GM18502 (cell line): ENCODE measurements around the gene OR1I1.
"Not testable (repeated sequence)": the region's sequence is repeated elsewhere in the genome, so short reads cannot be mapped to it uniquely, and the experiment has no call there.

ENCODE experiments used
- ATAC-seq: cut with Tn5 transposase; IDR thresholded peaks from one replicate; pipeline ENCODE4 v1.9.1; 2021; ENCODE audit warnings: mild to moderate bottlenecking; ENCODE audit not compliant: unreplicated experiment, poor library complexity

The OR1I1 gene

GRCh38 chr19:15096223-15096622, 14.2 kb downstream of the OR1I1 start:
- no peak for ATAC-seq

DNA sequence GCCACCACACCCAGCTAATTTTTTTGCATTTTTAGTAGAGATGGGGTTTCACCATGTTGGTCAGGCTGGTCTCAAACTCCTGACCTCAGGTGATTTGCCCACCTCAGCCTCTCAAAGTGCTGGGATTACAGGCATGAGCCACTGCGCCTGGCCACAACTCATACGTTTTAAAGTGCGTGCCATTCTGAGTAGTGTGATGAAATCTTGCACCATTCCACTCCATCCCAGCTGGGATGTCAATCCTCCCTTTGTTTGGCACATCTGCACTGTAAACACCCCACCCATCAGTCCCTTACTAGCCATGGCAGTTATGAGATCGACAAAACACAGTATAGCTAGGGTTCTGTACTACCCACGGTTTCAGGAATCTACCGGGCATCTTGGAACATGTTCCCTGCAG, 16.0 kb downstream of the OR1I1 start:
- not testable (repeated sequence) for ATAC-seq

DNA sequence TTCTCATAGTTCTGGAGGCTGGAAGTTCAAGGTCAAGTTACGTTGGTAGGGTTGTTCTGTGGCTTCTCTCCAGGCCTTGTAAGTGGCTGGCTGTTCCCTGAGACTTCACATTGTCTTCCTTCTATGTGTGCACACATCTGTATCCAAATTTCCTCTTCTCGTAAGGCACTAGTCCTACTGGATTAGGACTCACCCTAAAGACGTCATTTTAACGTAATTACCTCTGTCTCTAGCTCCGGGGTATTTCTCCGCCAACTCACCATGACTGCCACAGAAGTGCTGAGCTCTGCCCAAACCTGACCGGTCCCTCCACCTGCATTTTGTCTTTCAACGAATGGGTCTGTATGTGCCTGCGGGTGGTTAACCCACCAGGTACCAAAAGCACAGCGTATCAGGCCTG, 16.4 kb downstream of the OR1I1 start:
- no peak for ATAC-seq

DNA sequence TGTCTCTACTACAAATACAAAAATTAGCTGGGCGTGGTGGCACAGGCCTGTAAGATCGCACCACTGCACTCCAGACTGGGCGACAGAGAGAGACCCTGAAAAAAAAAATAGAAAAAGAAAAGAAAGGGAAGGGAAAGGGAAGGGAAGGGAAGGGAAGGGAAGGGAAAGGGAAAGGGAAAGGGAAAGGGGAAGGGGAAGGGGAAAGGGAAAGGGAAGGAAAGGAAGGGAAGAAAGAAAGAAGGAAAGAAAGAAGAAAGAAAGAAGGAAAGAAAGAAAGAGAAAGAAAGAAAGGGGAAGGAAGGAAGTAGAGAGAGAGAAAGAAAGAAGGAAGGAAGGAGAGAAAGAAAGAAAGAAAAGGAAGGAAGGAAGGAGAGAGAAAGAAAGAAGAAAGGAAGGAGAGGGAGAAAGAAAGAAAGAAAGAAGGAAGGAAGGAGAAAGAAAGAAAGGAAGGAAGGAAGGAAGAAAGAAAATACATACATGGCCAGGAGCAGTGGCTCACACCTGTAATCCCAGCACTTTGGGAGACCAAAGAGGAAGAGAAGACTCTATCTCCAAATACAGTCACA, 17.1 kb downstream of the OR1I1 start:
- ATAC-seq, result no peak

DNA sequence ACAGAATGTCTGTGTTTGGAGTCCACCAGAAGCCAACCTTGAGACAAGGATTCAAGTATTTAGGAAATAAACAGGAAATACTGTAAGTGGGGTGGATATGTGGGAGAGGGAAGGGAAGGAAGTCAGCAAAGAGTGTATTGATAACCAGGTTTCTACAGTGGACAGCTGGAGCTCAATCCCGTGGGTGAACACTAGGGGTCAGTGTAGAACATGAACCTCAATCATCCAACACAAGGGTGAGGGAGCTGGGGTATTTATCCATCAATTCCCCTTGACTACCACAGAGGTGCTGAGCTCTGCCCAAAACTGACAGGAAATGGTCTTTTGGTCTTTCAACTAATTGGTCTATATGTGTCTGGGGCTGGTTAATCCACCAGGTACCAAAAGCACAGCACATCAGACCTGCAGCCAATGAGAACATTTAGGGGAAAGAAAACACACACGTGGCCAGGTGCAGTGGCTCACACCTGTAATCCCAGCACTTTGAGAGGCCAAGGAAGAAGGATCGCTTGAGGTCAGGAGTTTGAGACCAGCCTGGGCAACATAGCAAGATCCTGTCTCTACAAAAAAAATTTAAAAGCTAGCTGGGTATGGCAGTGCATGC, 19.6 kb downstream of the OR1I1 start:
- no peak for ATAC-seq

GRCh38 chr19:15104003-15104402, 22.0 kb downstream of the OR1I1 start:
- ATAC-seq, result no peak

GRCh38 chr19:15104411-15104810, 22.4 kb downstream of the OR1I1 start:
- no peak for ATAC-seq

GRCh38 chr19:15105044-15105443, 23.0 kb downstream of the OR1I1 start:
- no peak for ATAC-seq

DNA sequence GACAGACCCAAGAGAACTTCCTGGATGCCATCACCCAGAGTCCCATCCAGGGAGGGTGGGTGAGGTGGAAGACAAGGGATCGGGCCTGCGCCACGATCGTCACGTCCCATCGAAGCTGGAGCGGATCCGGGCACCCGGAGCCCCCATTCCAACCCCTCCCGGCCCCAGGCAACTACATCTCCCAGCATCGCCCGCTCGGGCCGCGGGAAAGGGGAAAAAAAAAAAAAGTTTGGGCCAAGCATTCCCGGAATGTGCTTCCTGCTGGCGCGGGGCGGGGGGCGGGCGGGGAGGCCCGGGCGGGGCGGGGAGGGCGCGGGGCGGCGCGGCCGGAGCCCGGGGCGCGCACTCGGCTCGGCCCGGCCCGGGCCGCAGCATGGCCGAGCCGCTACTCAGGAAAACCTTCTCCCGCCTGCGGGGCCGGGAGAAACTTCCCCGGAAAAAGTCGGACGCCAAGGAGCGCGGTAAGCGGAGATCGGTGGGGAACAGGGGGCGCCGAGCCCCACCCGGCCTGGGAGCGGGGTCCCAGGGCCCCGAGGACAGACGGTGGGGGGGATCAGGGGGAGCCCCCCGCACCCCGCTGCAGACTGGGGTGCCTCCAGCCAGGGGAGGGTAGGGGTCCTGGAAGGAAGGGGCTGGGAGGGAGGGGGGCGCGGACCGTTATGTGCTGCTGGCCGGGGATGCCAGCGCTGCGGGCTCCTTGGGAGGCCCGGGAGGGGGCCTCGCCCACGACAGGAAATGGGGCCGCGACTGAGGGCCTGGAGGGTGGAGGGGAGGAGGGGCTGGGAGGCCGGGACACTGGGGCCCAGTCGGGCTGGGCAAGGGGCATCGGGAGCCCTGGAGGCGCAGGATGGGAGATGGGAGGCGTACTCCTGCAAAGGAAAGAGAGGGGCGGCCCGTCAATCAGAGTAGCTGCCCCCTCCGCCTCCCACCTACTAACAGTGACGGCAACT, 25.3 kb downstream of the OR1I1 start, which contains the start of gene SYDE1:
SYDE1 (plus strand) TSS at position 341 of the 950 bp plus-strand sequence; CDS start at position 374, 33 bp downstream.
- ATAC-seq, result no peak

- ATAC-seq, result no peak
These were observed 26.3 kb downstream of the OR1I1 start for GRCh38 chr19:15108145-15108844.

DNA sequence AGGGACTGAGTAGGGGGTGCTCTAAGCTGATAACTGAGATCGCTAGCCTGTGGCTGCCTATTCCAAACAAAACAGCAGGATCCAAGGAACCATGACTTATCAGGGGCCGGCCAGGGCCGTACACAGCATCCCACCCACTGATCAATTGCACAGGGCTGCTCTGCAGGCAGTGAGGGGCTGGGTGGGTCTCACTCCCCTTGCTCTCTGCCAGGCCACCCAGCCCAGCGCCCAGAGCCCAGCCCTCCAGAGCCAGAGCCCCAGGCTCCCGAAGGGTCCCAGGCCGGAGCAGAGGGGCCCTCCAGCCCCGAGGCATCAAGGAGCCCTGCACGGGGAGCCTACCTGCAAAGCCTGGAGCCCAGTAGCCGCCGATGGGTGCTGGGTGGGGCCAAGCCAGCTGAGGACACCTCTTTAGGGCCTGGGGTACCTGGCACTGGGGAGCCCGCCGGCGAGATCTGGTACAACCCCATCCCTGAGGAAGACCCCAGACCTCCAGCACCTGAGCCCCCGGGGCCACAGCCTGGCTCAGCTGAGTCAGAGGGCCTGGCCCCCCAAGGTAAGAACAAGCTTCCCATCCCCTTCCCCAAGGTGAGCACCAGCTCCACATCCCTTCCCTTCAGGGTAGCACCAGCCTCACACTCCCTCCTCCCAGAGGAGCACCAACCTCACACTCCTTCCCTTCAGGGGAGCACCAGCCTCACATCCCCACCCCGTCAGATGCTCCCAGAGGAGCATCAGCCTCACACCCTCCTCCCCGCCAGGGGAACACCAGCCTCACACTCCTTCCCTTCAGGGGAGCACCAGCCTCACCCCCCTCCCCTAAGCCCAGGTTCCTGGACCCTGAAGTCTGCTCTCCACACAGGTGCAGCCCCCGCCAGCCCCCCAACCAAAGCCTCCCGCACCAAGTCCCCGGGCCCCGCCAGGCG, 27.1 kb downstream of the OR1I1 start:
- no peak for ATAC-seq

DNA sequence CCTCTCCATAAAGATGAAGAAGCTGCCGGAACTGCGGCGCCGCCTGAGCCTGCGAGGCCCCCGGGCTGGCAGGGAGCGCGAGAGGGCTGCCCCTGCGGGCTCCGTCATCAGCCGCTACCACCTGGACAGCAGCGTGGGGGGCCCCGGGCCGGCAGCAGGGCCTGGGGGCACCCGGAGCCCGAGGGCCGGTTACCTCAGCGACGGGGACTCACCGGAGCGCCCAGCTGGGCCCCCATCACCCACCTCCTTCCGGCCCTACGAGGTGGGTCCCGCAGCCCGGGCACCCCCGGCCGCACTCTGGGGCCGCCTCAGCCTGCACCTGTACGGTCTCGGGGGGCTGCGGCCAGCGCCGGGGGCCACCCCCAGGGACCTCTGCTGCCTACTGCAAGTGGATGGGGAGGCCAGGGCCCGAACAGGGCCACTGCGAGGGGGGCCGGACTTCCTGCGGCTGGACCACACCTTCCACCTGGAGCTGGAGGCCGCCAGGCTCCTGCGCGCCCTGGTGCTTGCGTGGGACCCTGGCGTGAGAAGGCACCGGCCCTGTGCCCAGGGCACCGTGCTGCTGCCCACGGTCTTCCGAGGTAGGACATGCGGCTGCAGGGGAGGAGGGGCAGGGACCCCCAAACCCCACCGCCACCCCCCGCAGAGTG, 27.9 kb downstream of the OR1I1 start:
- ATAC-seq, result no peak

GRCh38 chr19:15110418-15110815, 28.4 kb downstream of the OR1I1 start:
- ATAC-seq, result no peak

DNA sequence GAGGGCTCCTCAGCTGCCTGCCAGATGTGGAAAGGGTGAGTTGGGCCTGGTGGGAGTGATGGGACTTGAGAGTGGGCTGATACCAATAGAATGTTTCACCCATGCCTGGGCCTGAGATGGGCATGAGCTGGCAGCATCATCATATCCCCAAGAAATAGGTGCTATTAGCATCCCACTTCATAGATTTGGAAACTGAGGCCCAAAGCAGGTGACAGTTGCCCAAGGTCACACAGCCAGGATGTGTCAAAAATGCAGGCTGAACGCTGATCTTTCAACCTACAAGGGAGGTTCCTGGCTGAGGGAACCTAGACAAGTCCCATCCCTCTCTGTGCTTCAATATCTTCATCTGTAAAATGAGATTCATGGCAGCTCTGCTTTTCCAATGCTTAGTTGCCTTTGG, 29.7 kb downstream of the OR1I1 start:
- no peak for ATAC-seq

- ATAC-seq, result no peak
These were observed 30.4 kb downstream of the OR1I1 start for GRCh38 chr19:15112385-15112784.

DNA sequence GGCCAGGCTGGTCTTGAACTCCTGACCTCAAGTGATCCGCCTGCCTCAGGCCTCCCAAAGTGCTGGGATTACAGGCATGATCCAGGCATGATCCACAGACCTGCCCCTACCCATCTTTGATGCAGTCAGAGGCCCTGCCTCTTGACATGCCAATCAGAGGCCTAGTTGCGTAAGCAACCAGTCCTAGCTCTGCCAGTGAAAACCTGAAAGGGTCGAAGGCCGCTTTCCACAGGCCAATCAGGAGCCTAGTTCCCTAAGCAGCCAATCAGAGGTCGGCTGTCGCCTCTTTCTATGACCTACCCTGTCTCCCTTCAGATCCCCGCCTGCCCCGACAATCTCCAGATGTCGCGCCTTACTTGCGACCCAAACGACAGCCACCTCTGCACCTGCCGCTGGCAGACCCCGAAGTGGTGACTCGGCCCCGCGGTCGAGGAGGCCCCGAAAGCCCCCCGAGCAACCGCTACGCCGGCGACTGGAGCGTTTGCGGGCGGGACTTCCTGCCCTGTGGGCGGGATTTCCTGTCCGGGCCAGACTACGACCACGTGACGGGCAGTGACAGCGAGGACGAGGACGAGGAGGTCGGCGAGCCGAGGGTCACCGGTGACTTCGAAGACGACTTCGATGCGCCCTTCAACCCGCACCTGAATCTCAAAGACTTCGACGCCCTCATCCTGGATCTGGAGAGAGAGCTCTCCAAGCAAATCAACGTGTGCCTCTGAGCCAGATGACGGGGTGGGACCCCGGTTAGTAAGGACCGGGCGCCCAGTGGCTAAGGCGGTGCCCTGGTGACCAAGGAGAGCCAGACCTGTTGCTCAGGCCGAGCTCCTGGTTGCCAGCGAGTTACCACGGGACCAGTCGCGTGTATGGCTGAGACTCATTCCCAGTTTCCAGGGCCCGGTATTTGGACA, 31.5 kb downstream of the OR1I1 start:
- ATAC-seq, result no peak

- no peak for ATAC-seq
These were observed 32.1 kb downstream of the OR1I1 start for GRCh38 chr19:15114153-15114540.

DNA sequence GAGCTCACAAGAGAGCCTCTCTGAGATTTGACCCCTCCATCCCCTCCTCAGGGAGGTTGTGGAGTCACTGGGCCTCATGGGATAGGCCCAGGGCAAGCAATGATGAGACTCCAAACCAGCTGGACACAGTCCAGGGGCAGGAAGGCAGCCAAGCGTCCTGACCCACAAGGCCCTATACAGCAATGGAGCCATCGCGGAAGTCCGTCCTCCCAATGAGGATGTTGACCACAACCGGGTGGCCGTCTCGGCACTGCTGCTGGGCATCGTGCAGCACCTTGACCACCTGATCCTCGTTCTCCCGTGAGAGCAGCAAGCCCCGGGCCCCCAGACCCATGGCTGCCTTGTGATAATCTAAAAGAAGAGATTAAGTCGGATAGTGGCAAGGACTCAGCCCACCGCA, 33.1 kb downstream of the OR1I1 start:
- ATAC-seq, result no peak
